ENCODE results near the gene ACOT12.
"Not testable (repeated sequence)": the region's sequence is repeated elsewhere in the genome, so short reads cannot be mapped to it uniquely, and the experiment has no call there.

The ACOT12 gene

GRCh38 chr5:81420039-81420667, 26.2 kb upstream of the ACOT12 start:
- peak overlapping the region; percentile 20; the same call in 1 of the 2 replicates for H3K9ac ChIP-seq (ENCODE audit: low read depth, low read length)
- no peaks in the 10 kb centered on the region for H3K4me1 ChIP-seq (ENCODE audit: insufficient read depth, low read length)
- H3K4me3 ChIP-seq (ENCODE audit: low read length), result no peak overlapping the region
- 96% methylated on average over 4 of the region's 6 CpGs for WGBS
- peaks cover 5% of the 10 kb centered on the region; the same call in 1 of the 2 replicates for H3K36me3 ChIP-seq (ENCODE audit: insufficient read depth, low read length)
- no peak overlapping the region for H3K27ac ChIP-seq (ENCODE audit: low read depth, low read length)
- no peaks in the 10 kb centered on the region for H3K9me3 ChIP-seq (ENCODE audit: insufficient read depth, low read depth, low read length)
- no peaks in the 10 kb centered on the region for H3K27me3 ChIP-seq (ENCODE audit: insufficient read depth, low read length)

- Histone ChIP-seq H3K36me3 (ENCODE audit: insufficient read depth, low read length) (peaks cover 5% of the 10 kb centered on the region; the same call in 1 of the 2 replicates), H3K4me3 (ENCODE audit: low read length) (no peak overlapping the region), H3K9ac (ENCODE audit: low read depth, low read length) (no peak overlapping the region), H3K9me3 (ENCODE audit: insufficient read depth, low read depth, low read length) (no peaks in the 10 kb centered on the region), H3K4me1 (ENCODE audit: insufficient read depth, low read length) (no peaks in the 10 kb centered on the region), H3K27ac (ENCODE audit: low read depth, low read length) (no peak overlapping the region), H3K27me3 (ENCODE audit: insufficient read depth, low read length) (no peaks in the 10 kb centered on the region)
These were observed 24.7 kb upstream of the ACOT12 start for GRCh38 chr5:81418606-81419005.

GRCh38 chr5:81417052-81417451, 23.1 kb upstream of the ACOT12 start:
- Histone ChIP-seq H3K27ac (ENCODE audit: low read depth, low read length) (no peak overlapping the region), H3K9me3 (ENCODE audit: insufficient read depth, low read depth, low read length) (no peaks in the 10 kb centered on the region), H3K4me3 (ENCODE audit: low read length) (no peak overlapping the region), H3K27me3 (ENCODE audit: insufficient read depth, low read length) (no peaks in the 10 kb centered on the region), H3K9ac (ENCODE audit: low read depth, low read length) (no peak overlapping the region), H3K4me1 (ENCODE audit: insufficient read depth, low read length) (no peaks in the 10 kb centered on the region; the same call in 1 of the 2 replicates), H3K36me3 (ENCODE audit: insufficient read depth, low read length) (peaks cover 5% of the 10 kb centered on the region; the same call in 1 of the 2 replicates)
- WGBS, result 91% methylated on average over 4 of the region's 4 CpGs

- Histone ChIP-seq H3K4me3 (ENCODE audit: low read length) (no peak overlapping the region), H3K27ac (ENCODE audit: low read depth, low read length) (no peak overlapping the region), H3K36me3 (ENCODE audit: insufficient read depth, low read length) (no peaks in the 10 kb centered on the region), H3K27me3 (ENCODE audit: insufficient read depth, low read length) (no peaks in the 10 kb centered on the region), H3K9me3 (ENCODE audit: insufficient read depth, low read depth, low read length) (no peaks in the 10 kb centered on the region), H3K9ac (ENCODE audit: low read depth, low read length) (no peak overlapping the region), H3K4me1 (ENCODE audit: insufficient read depth, low read length) (no peaks in the 10 kb centered on the region; the same call in 1 of the 2 replicates)
- WGBS, result 98% methylated on average over 2 of the region's 2 CpGs
These were observed 16.0 kb upstream of the ACOT12 start for GRCh38 chr5:81409896-81410295.

GRCh38 chr5:81409361-81409760, 15.4 kb upstream of the ACOT12 start:
- H3K4me1 ChIP-seq (ENCODE audit: insufficient read depth, low read length), result no peaks in the 10 kb centered on the region; the same call in 1 of the 2 replicates
- H3K36me3 ChIP-seq (ENCODE audit: insufficient read depth, low read length), result no peaks in the 10 kb centered on the region
- WGBS, result 100% methylated on average over 2 of the region's 2 CpGs
- H3K27ac ChIP-seq (ENCODE audit: low read depth, low read length), result no peak overlapping the region
- no peak overlapping the region for H3K9ac ChIP-seq (ENCODE audit: low read depth, low read length)
- H3K27me3 ChIP-seq (ENCODE audit: insufficient read depth, low read length), result no peaks in the 10 kb centered on the region
- H3K9me3 ChIP-seq (ENCODE audit: insufficient read depth, low read depth, low read length), result no peaks in the 10 kb centered on the region
- H3K4me3 ChIP-seq (ENCODE audit: low read length), result no peak overlapping the region

- H3K27ac ChIP-seq (ENCODE audit: low read depth, low read length), result no peak overlapping the region
- H3K36me3 ChIP-seq (ENCODE audit: insufficient read depth, low read length), result no peaks in the 10 kb centered on the region
- no peak overlapping the region for H3K9ac ChIP-seq (ENCODE audit: low read depth, low read length)
- H3K4me3 ChIP-seq (ENCODE audit: low read length), result no peak overlapping the region
- 93% methylated on average over 1 of the region's 1 CpG for WGBS
- H3K9me3 ChIP-seq (ENCODE audit: insufficient read depth, low read depth, low read length), result no peaks in the 10 kb centered on the region
- H3K4me1 ChIP-seq (ENCODE audit: insufficient read depth, low read length), result no peaks in the 10 kb centered on the region; the same call in 1 of the 2 replicates
- no peaks in the 10 kb centered on the region for H3K27me3 ChIP-seq (ENCODE audit: insufficient read depth, low read length)
These were observed 14.6 kb upstream of the ACOT12 start for GRCh38 chr5:81408496-81408895.

- WGBS, result 67% methylated on average over 4 of the region's 4 CpGs
- H3K9ac ChIP-seq (ENCODE audit: low read depth, low read length); H3K36me3 ChIP-seq (ENCODE audit: insufficient read depth, low read length); H3K27me3 ChIP-seq (ENCODE audit: insufficient read depth, low read length); H3K9me3 ChIP-seq (ENCODE audit: insufficient read depth, low read depth, low read length); H3K27ac ChIP-seq (ENCODE audit: low read depth, low read length); H3K4me3 ChIP-seq (ENCODE audit: low read length); H3K4me1 ChIP-seq (ENCODE audit: insufficient read depth, low read length): not testable (repeated sequence)
These were observed 13.9 kb upstream of the ACOT12 start for GRCh38 chr5:81407811-81408210.

- Histone ChIP-seq H3K27me3 (ENCODE audit: insufficient read depth, low read length) (no peaks in the 10 kb centered on the region), H3K4me3 (ENCODE audit: low read length) (no peak overlapping the region), H3K9ac (ENCODE audit: low read depth, low read length) (no peak overlapping the region), H3K27ac (ENCODE audit: low read depth, low read length) (no peak overlapping the region), H3K9me3 (ENCODE audit: insufficient read depth, low read depth, low read length) (no peaks in the 10 kb centered on the region), H3K36me3 (ENCODE audit: insufficient read depth, low read length) (no peaks in the 10 kb centered on the region), H3K4me1 (ENCODE audit: insufficient read depth, low read length) (no peaks in the 10 kb centered on the region)
- 92% methylated on average over 6 of the region's 7 CpGs for WGBS
These were observed 11.4 kb upstream of the ACOT12 start for GRCh38 chr5:81405126-81405891.

GRCh38 chr5:81402192-81402930, 8.4 kb upstream of the ACOT12 start:
- Histone ChIP-seq H3K9ac (ENCODE audit: low read depth, low read length) (no peak overlapping the region), H3K9me3 (ENCODE audit: insufficient read depth, low read depth, low read length) (no peaks in the 10 kb centered on the region), H3K27ac (ENCODE audit: low read depth, low read length) (no peak overlapping the region), H3K27me3 (ENCODE audit: insufficient read depth, low read length) (no peaks in the 10 kb centered on the region), H3K36me3 (ENCODE audit: insufficient read depth, low read length) (no peaks in the 10 kb centered on the region), H3K4me3 (ENCODE audit: low read length) (no peak overlapping the region), H3K4me1 (ENCODE audit: insufficient read depth, low read length) (no peaks in the 10 kb centered on the region)
- WGBS, result 56% methylated on average over 2 of the region's 2 CpGs

GRCh38 chr5:81401266-81401665, 7.3 kb upstream of the ACOT12 start:
- no peaks in the 10 kb centered on the region for H3K36me3 ChIP-seq (ENCODE audit: insufficient read depth, low read length)
- H3K4me3 ChIP-seq (ENCODE audit: low read length), result no peak overlapping the region
- peaks cover 3% of the 10 kb centered on the region; the same call in 1 of the 2 replicates for H3K27me3 ChIP-seq (ENCODE audit: insufficient read depth, low read length)
- 92% methylated on average over 11 of the region's 11 CpGs for WGBS
- no peaks in the 10 kb centered on the region for H3K4me1 ChIP-seq (ENCODE audit: insufficient read depth, low read length)
- no peak overlapping the region for H3K27ac ChIP-seq (ENCODE audit: low read depth, low read length)
- H3K9ac ChIP-seq (ENCODE audit: low read depth, low read length), result no peak overlapping the region
- H3K9me3 ChIP-seq (ENCODE audit: insufficient read depth, low read depth, low read length), result no peaks in the 10 kb centered on the region

- Histone ChIP-seq H3K9ac (ENCODE audit: low read depth, low read length) (no peak overlapping the region), H3K4me3 (ENCODE audit: low read length) (no peak overlapping the region), H3K4me1 (ENCODE audit: insufficient read depth, low read length) (no peaks in the 10 kb centered on the region), H3K27ac (ENCODE audit: low read depth, low read length) (no peak overlapping the region), H3K9me3 (ENCODE audit: insufficient read depth, low read depth, low read length) (no peaks in the 10 kb centered on the region), H3K27me3 (ENCODE audit: insufficient read depth, low read length) (peaks cover 5% of the 10 kb centered on the region; the same call in 1 of the 2 replicates), H3K36me3 (ENCODE audit: insufficient read depth, low read length) (no peaks in the 10 kb centered on the region)
- whole genome bisulfite sequencing, result 95% methylated on average over 2 of the region's 2 CpGs
These were observed 6.4 kb upstream of the ACOT12 start for GRCh38 chr5:81400375-81400774.
